Fibroblast of the aortic adventitia (primary cell): ENCODE measurements around the gene IGSF8. TPM values are rescaled to one million over a fixed set of nuclear protein-coding genes. Genes with fewer than 3 reads are reported as not detected.
A peak's percentile ranks its signal among the peaks of the same experiment; 100 is the strongest.

Experiments used
- DNase-seq: peaks from one replicate; pipeline ENCODE4 v3.0.0-alpha.2; 2010; ENCODE audit warnings: low read depth
- H3K4me3 ChIP-seq: 2 replicates; pipeline ENCODE4 v1.5.1; 2011; ENCODE audit warnings: low read depth, mild to moderate bottlenecking, control low read depth, low read length, moderate library complexity
- CTCF ChIP-seq: IDR thresholded peaks from 2 replicates; pipeline ENCODE4 v1.5.1; 2011; ENCODE audit warnings: mild to moderate bottlenecking, low read length, control low read depth, inconsistent platforms; ENCODE audit not compliant: insufficient read depth
- total RNA-seq: library from RNA; depleted of rRNA; stranded (reverse); fragments of >200 nt; gene quantifications from 2 replicates; pipeline ENCODE4 v1.2.3, GENCODE V29; 2012; ENCODE audit warnings: low replicate concordance

The IGSF8 gene
- total RNA-seq, 1 donor = 10.8 TPM

- no peak for DNase-seq
- TF ChIP-seq CTCF = no peak
- H3K4me3 ChIP-seq = no peak overlapping the region
Measured at GRCh38 chr1:160120797-160121196, 22.4 kb upstream of the IGSF8 start.

- no peak for TF ChIP-seq CTCF
- DNase-seq = no peak
Measured at GRCh38 chr1:160118928-160119327, 20.5 kb upstream of the IGSF8 start.

GRCh38 chr1:160117709-160118183 lies 19.3 kb upstream of the IGSF8 start:
- DNase-seq = peak; percentile 68
- no peak overlapping the region for H3K4me3 ChIP-seq
- no peak for TF ChIP-seq CTCF

More at GRCh38 chr1:160118928-160119327, 20.5 kb upstream of the IGSF8 start:
- H3K4me3 ChIP-seq = no peak overlapping the region

GRCh38 chr1:160117300-160117699 lies 18.9 kb upstream of the IGSF8 start:
- TF ChIP-seq CTCF = no peak
- H3K4me3 ChIP-seq = no peak overlapping the region
- no peak for DNase-seq

- no peak for TF ChIP-seq CTCF
- peak; percentile 52 for DNase-seq
- H3K4me3 ChIP-seq = no peak overlapping the region
Measured at GRCh38 chr1:160116283-160117147, 18.1 kb upstream of the IGSF8 start.

- no peak for DNase-seq
- H3K4me3 ChIP-seq = no peak within 1 kb of the TSS
Measured at GRCh38 chr1:160115545-160116282, 17.3 kb upstream of the IGSF8 start, which contains the start of gene ATP1A2. ATP1A2 (plus strand) TSS chr1:160115759; CDS start chr1:160115862, 103 bp downstream.

More at GRCh38 chr1:160115545-160116282, 17.3 kb upstream of the IGSF8 start, which contains the start of gene ATP1A2:
- no peak for TF ChIP-seq CTCF
